IMR-90 (cell line): ENCODE results near the gene IFT74. TPM values are rescaled to one million over a fixed set of nuclear protein-coding genes. Genes with fewer than 3 reads are reported as not detected.

ENCODE experiments used
- ATAC-seq: fragments of 200-7000 bp; cut with Tn5 transposase; 2 replicates; pipeline ENCODE4 v1.9.1; 2020; ENCODE audit warnings: low read depth, mild to moderate bottlenecking, moderate library complexity
- BruUV-seq: library from RNA; stranded (reverse); fragments of 400-500 nt; replicated peaks from 2 replicates; lab custom pipeline; 2021; lab: Mats Ljungman, UMichigan
- CTCF ChIA-PET: fragments of 300-600 bp; formaldehyde crosslinking; extraction: SDS; loops from one replicate; lab custom pipeline; 2021; ENCODE audit warnings: antibody characterized with exemption; lab: Yijun Ruan, JAX
- POLR2A ChIA-PET: fragments of 300-600 bp; sonication (Branson Sonifier 250); formaldehyde crosslinking; loops from one replicate; lab custom pipeline; 2022; ENCODE audit warnings: antibody characterized with exemption; ENCODE audit not compliant: unreplicated experiment; lab: Charles Lee
- DNase-seq: peaks from one replicate; pipeline ENCODE4 v3.0.0; 2013
- H2AFZ ChIP-seq: replicated peaks from 2 replicates; pipeline ENCODE3; 2013; ENCODE audit warnings: low read length, mild to moderate bottlenecking; ENCODE audit not compliant: poor library complexity
- H2AK5ac ChIP-seq: 2 replicates; pipeline ENCODE4 v1.6.1; 2013; ENCODE audit warnings: low read depth, low read length, inconsistent platforms
- H2AK9ac ChIP-seq: replicated peaks from 2 replicates; pipeline ENCODE3; 2013; ENCODE audit warnings: mild to moderate bottlenecking, low read depth, low read length, moderate library complexity; ENCODE audit not compliant: poor library complexity
- H2BK120ac ChIP-seq: 2 replicates; pipeline ENCODE4 v1.6.1; 2013; ENCODE audit warnings: low read depth, low read length, inconsistent platforms
- H2BK15ac ChIP-seq: 3 replicates; pipeline ENCODE4 v1.6.1; 2013; ENCODE audit warnings: low read depth, low read length, inconsistent platforms
- H2BK20ac ChIP-seq: 2 replicates; pipeline ENCODE4 v1.6.1; 2013; ENCODE audit warnings: low read depth, mild to moderate bottlenecking, inconsistent platforms, low read length, moderate library complexity
- H2BK5ac ChIP-seq: 2 replicates; pipeline ENCODE4 v1.6.1; 2013; ENCODE audit warnings: mild to moderate bottlenecking, low read depth, low read length, inconsistent platforms; ENCODE audit not compliant: poor library complexity, severe bottlenecking
- H3K14ac ChIP-seq: replicated peaks from 2 replicates; pipeline ENCODE4 v1.6.1; 2013; ENCODE audit warnings: low read depth, low read length, inconsistent platforms
- H3K18ac ChIP-seq: 2 replicates; pipeline ENCODE4 v1.6.1; 2013; ENCODE audit warnings: low read depth, low read length, control low read depth
- H3K23ac ChIP-seq: 2 replicates; pipeline ENCODE4 v1.6.1; 2013; ENCODE audit warnings: low read depth, low read length, inconsistent platforms
- H3K27ac ChIP-seq: 2 replicates; pipeline ENCODE4 v1.5.1; 2013; ENCODE audit warnings: mild to moderate bottlenecking, control low read depth, low read length; ENCODE audit not compliant: insufficient read depth
- H3K27me3 ChIP-seq: 2 replicates; pipeline ENCODE4 v1.6.1; 2013; ENCODE audit warnings: low read length; ENCODE audit not compliant: control insufficient read depth, insufficient read depth
- H3K36me3 ChIP-seq: 2 replicates; pipeline ENCODE4 v1.6.1; 2013; ENCODE audit warnings: low read length, mixed read lengths; ENCODE audit not compliant: control insufficient read depth, insufficient read depth
- H3K4ac ChIP-seq: 2 replicates; pipeline ENCODE4 v1.6.1; 2013; ENCODE audit warnings: low read depth, low read length, inconsistent platforms
- H3K4me1 ChIP-seq: 2 replicates; pipeline ENCODE4 v1.6.1; 2013; ENCODE audit warnings: low read length, mixed read lengths; ENCODE audit not compliant: control insufficient read depth, insufficient read depth
- H3K4me2 ChIP-seq: 2 replicates; pipeline ENCODE4 v1.6.1; 2013; ENCODE audit warnings: low read depth, mild to moderate bottlenecking, control low read depth, low read length, moderate library complexity
- H3K4me3 ChIP-seq: 2 replicates; pipeline ENCODE4 v1.5.1; 2013; ENCODE audit warnings: low read depth, mild to moderate bottlenecking, control low read depth, low read length, moderate library complexity; ENCODE audit not compliant: insufficient read depth
- H3K56ac ChIP-seq: 2 replicates; pipeline ENCODE4 v1.6.1; 2013; ENCODE audit warnings: low read length, inconsistent platforms; ENCODE audit not compliant: insufficient read depth; ENCODE audit errors: extremely low read depth
- H3K79me1 ChIP-seq, 2 experiments: 2 replicates each; pipeline ENCODE4 v1.6.1; 2013; ENCODE audit warnings: low read length in 2 of 2, inconsistent platforms in 1 of 2, low read depth in 1 of 2
- H3K9ac ChIP-seq: 2 replicates; pipeline ENCODE4 v1.6.1; 2013; ENCODE audit warnings: low read depth, low read length, control low read depth
- H3K9me1 ChIP-seq: 2 replicates; pipeline ENCODE4 v1.6.1; 2013; ENCODE audit warnings: low read length, inconsistent platforms; ENCODE audit not compliant: insufficient read depth
- H3K9me3 ChIP-seq: 2 replicates; pipeline ENCODE4 v1.6.1; 2013; ENCODE audit warnings: low read length; ENCODE audit not compliant: control insufficient read depth, insufficient read depth
- H4K20me1 ChIP-seq: 2 replicates; pipeline ENCODE4 v1.6.1; 2013; ENCODE audit warnings: low read length, inconsistent platforms; ENCODE audit not compliant: insufficient read depth
- H4K5ac ChIP-seq: 2 replicates; pipeline ENCODE4 v1.6.1; 2013; ENCODE audit warnings: mild to moderate bottlenecking, low read depth, low read length, control low read depth
- H4K8ac ChIP-seq, 2 experiments: 2 replicates each; pipeline ENCODE4 v1.6.1; 2013; ENCODE audit warnings: low read depth in 2 of 2, low read length in 2 of 2, control low read depth in 1 of 2, inconsistent platforms in 1 of 2
- H4K91ac ChIP-seq: 2 replicates; pipeline ENCODE4 v1.6.1; 2013; ENCODE audit warnings: low read depth, low read length, inconsistent platforms; ENCODE audit not compliant: insufficient read depth
- BHLHE40 ChIP-seq: fragments of 150-350 bp; IDR thresholded peaks from 2 replicates; pipeline ENCODE4 v1.6.1; 2016; ENCODE audit warnings: mild to moderate bottlenecking, low read depth, low read length
- CEBPB ChIP-seq: IDR thresholded peaks from 2 replicates; pipeline ENCODE4 v1.6.1; 2012; ENCODE audit warnings: low read depth, low read length, improper control_type of control experiment
- dilution Hi-C: fragments of 300-500 bp; cut with HindIII; formaldehyde crosslinking; loops from one replicate; pipeline ENCODE4 v1.14.3; 2018; ENCODE audit warnings: low sequenced_read_pairs; ENCODE audit not compliant: unreplicated experiment
- in situ Hi-C: fragments of 300-500 bp; cut with MboI; formaldehyde crosslinking; loops from 3 replicates; pipeline ENCODE4 v1.14.3; 2019; ENCODE audit warnings: low sequenced_read_pairs, inconsistent platforms, mixed read lengths
- intact Hi-C: fragments of 100-400 bp; cut with micrococcal nuclease; formaldehyde crosslinking; loops from 2 replicates; pipeline ENCODE4 v1.10.0; 2022
- polyA plus RNA-seq, 3 experiments: library from polyadenylated mRNA; depleted of rRNA; stranded (reverse); fragments of >200 nt; gene quantifications; 2 replicates each; pipeline ENCODE4 v1.2.3, GENCODE V29; 2012; ENCODE audit warnings: low replicate concordance in 1 of 3
- total RNA-seq: library from RNA; depleted of rRNA; stranded (reverse); fragments of >200 nt; gene quantifications from 2 replicates; pipeline ENCODE4 v1.2.3, GENCODE V29; 2012
- TF ChIP-seq, protein P1 (sequence below): fragments of 150-350 bp; IDR thresholded peaks from 2 replicates; pipeline ENCODE4 v1.6.1; 2017; ENCODE audit warnings: mild to moderate bottlenecking, antibody characterized with exemption, low read length, low read depth

The IFT74 gene
- total and polyA plus RNA-seq, 2 of the 4 experiments (the other 2 are of a cell fraction) = 4.6 to 12.2 TPM

DNA sequence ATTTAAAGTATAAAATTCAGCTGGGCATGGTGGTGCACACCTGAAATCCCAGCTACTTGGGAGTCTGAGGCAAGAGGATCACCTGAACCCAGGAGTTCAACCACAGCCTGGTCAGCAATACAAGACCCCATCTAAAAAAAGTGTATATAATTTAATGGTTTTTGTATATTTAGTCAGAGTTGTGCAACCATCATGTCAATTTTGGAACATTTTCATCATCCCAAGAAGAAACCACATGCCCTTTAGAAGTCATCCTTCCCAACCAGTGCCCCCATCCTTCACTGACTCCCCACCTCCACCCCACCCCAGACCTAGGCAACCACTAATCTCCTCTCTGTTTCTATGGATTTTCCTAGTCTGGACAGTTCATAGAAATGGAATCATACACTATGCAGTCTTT, 134.0 kb downstream of the IFT74 start:
- no peak overlapping the region for H2AK9ac ChIP-seq
- no peak overlapping the region for H2AFZ ChIP-seq
- peak overlapping the region; percentile 87 for H2BK120ac ChIP-seq
- H3K18ac ChIP-seq = peak overlapping the region; percentile 92
- TF ChIP-seq BHLHE40 (no peak), CEBPB (peak; percentile 56)
- TF ChIP-seq, protein P1, sequence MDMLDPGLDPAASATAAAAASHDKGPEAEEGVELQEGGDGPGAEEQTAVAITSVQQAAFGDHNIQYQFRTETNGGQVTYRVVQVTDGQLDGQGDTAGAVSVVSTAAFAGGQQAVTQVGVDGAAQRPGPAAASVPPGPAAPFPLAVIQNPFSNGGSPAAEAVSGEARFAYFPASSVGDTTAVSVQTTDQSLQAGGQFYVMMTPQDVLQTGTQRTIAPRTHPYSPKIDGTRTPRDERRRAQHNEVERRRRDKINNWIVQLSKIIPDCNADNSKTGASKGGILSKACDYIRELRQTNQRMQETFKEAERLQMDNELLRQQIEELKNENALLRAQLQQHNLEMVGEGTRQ = no peak
- ChIA-PET CTCF (no interaction called here), POLR2A (no interaction called here)
- peak overlapping the region; percentile 95 for H2AK5ac ChIP-seq
- H3K36me3 ChIP-seq = no peaks in the 10 kb centered on the region
- peak overlapping the region; percentile 95 for H4K5ac ChIP-seq
- in situ Hi-C loops (no loop called here), intact Hi-C loops (no loop called here), dilution Hi-C loops (no loop called here)
- peak overlapping the region; percentile 83 for H4K91ac ChIP-seq
- H3K79me1 ChIP-seq = no peaks in the 10 kb centered on the region; a peak in 1 of 4 replicates
- peak overlapping the region; percentile 78; the same call in 1 of the 2 replicates for H3K56ac ChIP-seq
- ATAC-seq (no peak), DNase-seq (no peak)
- peak overlapping the region; percentile 78 for H3K14ac ChIP-seq
- peak overlapping the region; percentile 31; the same call in 1 of the 2 replicates for H3K23ac ChIP-seq
- H2BK15ac ChIP-seq = peak overlapping the region; percentile 91
- no TSS peak for BruUV-seq
- H2BK5ac ChIP-seq = peak overlapping the region; percentile 100
- peak overlapping the region; percentile 93 for H3K27ac ChIP-seq
- H3K4me1 ChIP-seq = peaks cover 23% of the 10 kb centered on the region
- no peak overlapping the region for H3K4me3 ChIP-seq
- H3K4ac ChIP-seq = peak overlapping the region; percentile 83
- no peaks in the 10 kb centered on the region for H3K9me3 ChIP-seq
- H4K8ac ChIP-seq = peak overlapping the region; percentile 90 to 92
- no peak overlapping the region for H3K4me2 ChIP-seq
- H4K20me1 ChIP-seq = no peaks in the 10 kb centered on the region
- no peak overlapping the region for H3K9ac ChIP-seq
- no peaks in the 10 kb centered on the region for H3K9me1 ChIP-seq
- H3K27me3 ChIP-seq = no peaks in the 10 kb centered on the region
- H2BK20ac ChIP-seq = peak overlapping the region; percentile 91
